IMR-90 (cell line): Measurements from ENCODE around the gene PEX7. TPM values are rescaled to one million over a fixed set of nuclear protein-coding genes. Genes with fewer than 3 reads are reported as not detected.

Experiments
- ATAC-seq: fragments of 200-7000 bp; cut with Tn5 transposase; 2 replicates; pipeline ENCODE4 v1.9.1; 2020; ENCODE audit warnings: low read depth, mild to moderate bottlenecking, moderate library complexity
- BruUV-seq: library from RNA; stranded (reverse); fragments of 400-500 nt; replicated peaks from 2 replicates; lab custom pipeline; 2021; lab: Mats Ljungman, UMichigan
- CTCF ChIA-PET: fragments of 300-600 bp; formaldehyde crosslinking; extraction: SDS; loops from one replicate; lab custom pipeline; 2021; ENCODE audit warnings: antibody characterized with exemption; lab: Yijun Ruan, JAX
- POLR2A ChIA-PET: fragments of 300-600 bp; sonication (Branson Sonifier 250); formaldehyde crosslinking; loops from one replicate; lab custom pipeline; 2022; ENCODE audit warnings: antibody characterized with exemption; ENCODE audit not compliant: unreplicated experiment; lab: Charles Lee
- DNase-seq: peaks from one replicate; pipeline ENCODE4 v3.0.0; 2013
- H2AFZ ChIP-seq: replicated peaks from 2 replicates; pipeline ENCODE3; 2013; ENCODE audit warnings: low read length, mild to moderate bottlenecking; ENCODE audit not compliant: poor library complexity
- H2AK5ac ChIP-seq: 2 replicates; pipeline ENCODE4 v1.6.1; 2013; ENCODE audit warnings: low read depth, low read length, inconsistent platforms
- H2AK9ac ChIP-seq: replicated peaks from 2 replicates; pipeline ENCODE3; 2013; ENCODE audit warnings: mild to moderate bottlenecking, low read depth, low read length, moderate library complexity; ENCODE audit not compliant: poor library complexity
- H2BK120ac ChIP-seq: 2 replicates; pipeline ENCODE4 v1.6.1; 2013; ENCODE audit warnings: low read depth, low read length, inconsistent platforms
- H2BK15ac ChIP-seq: 3 replicates; pipeline ENCODE4 v1.6.1; 2013; ENCODE audit warnings: low read depth, low read length, inconsistent platforms
- H2BK20ac ChIP-seq: 2 replicates; pipeline ENCODE4 v1.6.1; 2013; ENCODE audit warnings: low read depth, mild to moderate bottlenecking, inconsistent platforms, low read length, moderate library complexity
- H2BK5ac ChIP-seq: 2 replicates; pipeline ENCODE4 v1.6.1; 2013; ENCODE audit warnings: mild to moderate bottlenecking, low read depth, low read length, inconsistent platforms; ENCODE audit not compliant: poor library complexity, severe bottlenecking
- H3K14ac ChIP-seq: replicated peaks from 2 replicates; pipeline ENCODE4 v1.6.1; 2013; ENCODE audit warnings: low read depth, low read length, inconsistent platforms
- H3K18ac ChIP-seq: 2 replicates; pipeline ENCODE4 v1.6.1; 2013; ENCODE audit warnings: low read depth, low read length, control low read depth
- H3K23ac ChIP-seq: 2 replicates; pipeline ENCODE4 v1.6.1; 2013; ENCODE audit warnings: low read depth, low read length, inconsistent platforms
- H3K27ac ChIP-seq: 2 replicates; pipeline ENCODE4 v1.5.1; 2013; ENCODE audit warnings: mild to moderate bottlenecking, control low read depth, low read length; ENCODE audit not compliant: insufficient read depth
- H3K27me3 ChIP-seq: 2 replicates; pipeline ENCODE4 v1.6.1; 2013; ENCODE audit warnings: low read length; ENCODE audit not compliant: control insufficient read depth, insufficient read depth
- H3K36me3 ChIP-seq: 2 replicates; pipeline ENCODE4 v1.6.1; 2013; ENCODE audit warnings: low read length, mixed read lengths; ENCODE audit not compliant: control insufficient read depth, insufficient read depth
- H3K4ac ChIP-seq: 2 replicates; pipeline ENCODE4 v1.6.1; 2013; ENCODE audit warnings: low read depth, low read length, inconsistent platforms
- H3K4me1 ChIP-seq: 2 replicates; pipeline ENCODE4 v1.6.1; 2013; ENCODE audit warnings: low read length, mixed read lengths; ENCODE audit not compliant: control insufficient read depth, insufficient read depth
- H3K4me2 ChIP-seq: 2 replicates; pipeline ENCODE4 v1.6.1; 2013; ENCODE audit warnings: low read depth, mild to moderate bottlenecking, control low read depth, low read length, moderate library complexity
- H3K4me3 ChIP-seq: 2 replicates; pipeline ENCODE4 v1.5.1; 2013; ENCODE audit warnings: low read depth, mild to moderate bottlenecking, control low read depth, low read length, moderate library complexity; ENCODE audit not compliant: insufficient read depth
- H3K56ac ChIP-seq: 2 replicates; pipeline ENCODE4 v1.6.1; 2013; ENCODE audit warnings: low read length, inconsistent platforms; ENCODE audit not compliant: insufficient read depth; ENCODE audit errors: extremely low read depth
- H3K79me1 ChIP-seq, 2 experiments: 2 replicates each; pipeline ENCODE4 v1.6.1; 2013; ENCODE audit warnings: low read length in 2 of 2, inconsistent platforms in 1 of 2, low read depth in 1 of 2
- H3K9ac ChIP-seq: 2 replicates; pipeline ENCODE4 v1.6.1; 2013; ENCODE audit warnings: low read depth, low read length, control low read depth
- H3K9me1 ChIP-seq: 2 replicates; pipeline ENCODE4 v1.6.1; 2013; ENCODE audit warnings: low read length, inconsistent platforms; ENCODE audit not compliant: insufficient read depth
- H3K9me3 ChIP-seq: 2 replicates; pipeline ENCODE4 v1.6.1; 2013; ENCODE audit warnings: low read length; ENCODE audit not compliant: control insufficient read depth, insufficient read depth
- H4K20me1 ChIP-seq: 2 replicates; pipeline ENCODE4 v1.6.1; 2013; ENCODE audit warnings: low read length, inconsistent platforms; ENCODE audit not compliant: insufficient read depth
- H4K5ac ChIP-seq: 2 replicates; pipeline ENCODE4 v1.6.1; 2013; ENCODE audit warnings: mild to moderate bottlenecking, low read depth, low read length, control low read depth
- H4K8ac ChIP-seq, 2 experiments: 2 replicates each; pipeline ENCODE4 v1.6.1; 2013; ENCODE audit warnings: low read depth in 2 of 2, low read length in 2 of 2, control low read depth in 1 of 2, inconsistent platforms in 1 of 2
- H4K91ac ChIP-seq: 2 replicates; pipeline ENCODE4 v1.6.1; 2013; ENCODE audit warnings: low read depth, low read length, inconsistent platforms; ENCODE audit not compliant: insufficient read depth
- BHLHE40 ChIP-seq: fragments of 150-350 bp; IDR thresholded peaks from 2 replicates; pipeline ENCODE4 v1.6.1; 2016; ENCODE audit warnings: mild to moderate bottlenecking, low read depth, low read length
- NFE2L2 ChIP-seq: fragments of 150-350 bp; IDR thresholded peaks from 2 replicates; pipeline ENCODE4 v1.6.1; 2016; ENCODE audit warnings: low read depth, mild to moderate bottlenecking, low read length
- WGBS, 2 experiments: methylation state at CpG; one replicate each; pipeline versions ENCODE4 v1.1.5 to v1.1.7; 2013; ENCODE audit warnings: missing lambda C conversion rate in 2 of 2; ENCODE audit not compliant: insufficient read length in 1 of 2; ENCODE audit errors: extremely low coverage in 2 of 2; 5-methylcytosine and 5-hydroxymethylcytosine counted together
- dilution Hi-C: fragments of 300-500 bp; cut with HindIII; formaldehyde crosslinking; loops from one replicate; pipeline ENCODE4 v1.14.3; 2018; ENCODE audit warnings: low sequenced_read_pairs; ENCODE audit not compliant: unreplicated experiment
- in situ Hi-C: fragments of 300-500 bp; cut with MboI; formaldehyde crosslinking; loops from 3 replicates; pipeline ENCODE4 v1.14.3; 2019; ENCODE audit warnings: low sequenced_read_pairs, inconsistent platforms, mixed read lengths
- intact Hi-C: fragments of 100-400 bp; cut with micrococcal nuclease; formaldehyde crosslinking; loops from 2 replicates; pipeline ENCODE4 v1.10.0; 2022
- polyA plus RNA-seq, 3 experiments: library from polyadenylated mRNA; depleted of rRNA; stranded (reverse); fragments of >200 nt; gene quantifications; 2 replicates each; pipeline ENCODE4 v1.2.3, GENCODE V29; 2012; ENCODE audit warnings: low replicate concordance in 1 of 3
- total RNA-seq: library from RNA; depleted of rRNA; stranded (reverse); fragments of >200 nt; gene quantifications from 2 replicates; pipeline ENCODE4 v1.2.3, GENCODE V29; 2012

PEX7 gene
- total and polyA plus RNA-seq, 2 of the 4 experiments (the other 2 are of a cell fraction), result 5.4 to 7.0 TPM

- no peak overlapping the region for H3K9ac ChIP-seq
- dilution Hi-C loops, result no loop called here
- H3K36me3 ChIP-seq, result no peaks in the 10 kb centered on the region
- ATAC-seq (no peak), DNase-seq (no peak)
- H3K4me2 ChIP-seq, result no peak overlapping the region
- WGBS, 2 experiments, result no CpG with 5 or more reads among the region's 1 CpG
- H4K5ac ChIP-seq, result no peak overlapping the region
- H2BK15ac ChIP-seq, result no peak overlapping the region
- H4K91ac ChIP-seq, result no peak overlapping the region
- H3K4me1 ChIP-seq, result peaks cover 5% of the 10 kb centered on the region
- no peak overlapping the region for H2BK120ac ChIP-seq
- no peaks in the 10 kb centered on the region for H3K9me3 ChIP-seq
- H3K4ac ChIP-seq, result no peak overlapping the region
- H2AFZ ChIP-seq, result no peak overlapping the region
- H4K8ac ChIP-seq, result no peak overlapping the region
- 0 out of 2 replicates have a peak, but pooled peaks cover 4% of the 10 kb centered on the region for H3K9me1 ChIP-seq
- H2AK9ac ChIP-seq, result no peak overlapping the region
- no peak overlapping the region for H3K56ac ChIP-seq
- in situ Hi-C loops, result no loop called here
- no peaks in the 10 kb centered on the region for H3K79me1 ChIP-seq
- no peak overlapping the region for H2AK5ac ChIP-seq
- no peak overlapping the region for H3K18ac ChIP-seq
- no peak overlapping the region for H2BK20ac ChIP-seq
- no peak overlapping the region for H3K4me3 ChIP-seq
- intact Hi-C loops, result no loop called here
- TF ChIP-seq BHLHE40 (no peak), NFE2L2 (no peak)
- ChIA-PET CTCF (no interaction called here), POLR2A (no interaction called here)
- no peak overlapping the region for H3K23ac ChIP-seq
- BruUV-seq, result no TSS peak
- H3K14ac ChIP-seq, result no peak overlapping the region
- H2BK5ac ChIP-seq, result no peak overlapping the region
- no peaks in the 10 kb centered on the region for H3K27me3 ChIP-seq
- no peak overlapping the region for H3K27ac ChIP-seq
- no peaks in the 10 kb centered on the region for H4K20me1 ChIP-seq
Observed at GRCh38 chr6:136887953-136888352, 65.6 kb downstream of the PEX7 start.
